H9 (cell line): ENCODE results near the gene TAF3. TPM values are rescaled to one million over a fixed set of nuclear protein-coding genes. Genes with fewer than 3 reads are reported as not detected.

Experiments used
- DNase-seq: peaks from one replicate; pipeline ENCODE4 v3.0.0-alpha.2; 2017
- H2AFZ ChIP-seq: one replicate; pipeline ENCODE4 v1.6.1; 2013; ENCODE audit warnings: mild to moderate bottlenecking, low read length, control low read depth, moderate library complexity
- H2AK5ac ChIP-seq: 2 replicates; pipeline ENCODE4 v1.6.1; 2013; ENCODE audit warnings: low read length, control low read depth, mixed read lengths; ENCODE audit not compliant: insufficient read length
- H2BK120ac ChIP-seq: one replicate; pipeline ENCODE4 v1.6.1; 2013; ENCODE audit warnings: low read depth, mild to moderate bottlenecking, low read length, control low read depth, inconsistent platforms; ENCODE audit not compliant: poor library complexity, severe bottlenecking
- H2BK12ac ChIP-seq: 2 replicates; pipeline ENCODE4 v1.6.1; 2013; ENCODE audit warnings: low read length, control low read depth, mixed read lengths, low read depth; ENCODE audit not compliant: insufficient read length
- H2BK15ac ChIP-seq: 2 replicates; pipeline ENCODE4 v1.6.1; 2013; ENCODE audit warnings: low read depth, low read length, control low read depth
- H2BK20ac ChIP-seq: one replicate; pipeline ENCODE4 v1.6.1; 2013; ENCODE audit warnings: low read depth, mild to moderate bottlenecking, low read length, control low read depth, inconsistent platforms; ENCODE audit not compliant: poor library complexity, severe bottlenecking
- H2BK5ac ChIP-seq: 2 replicates; pipeline ENCODE4 v1.6.1; 2013; ENCODE audit warnings: low read length, control low read depth, mixed read lengths; ENCODE audit not compliant: insufficient read length
- H3K14ac ChIP-seq: 2 replicates; pipeline ENCODE4 v1.6.1; 2013; ENCODE audit warnings: low read length, control low read depth; ENCODE audit not compliant: insufficient read depth
- H3K18ac ChIP-seq: 2 replicates; pipeline ENCODE4 v1.6.1; 2013; ENCODE audit warnings: low read depth, mild to moderate bottlenecking, mixed read lengths, low read length, control low read depth; ENCODE audit not compliant: insufficient read length
- H3K23ac ChIP-seq: 2 replicates; pipeline ENCODE4 v1.6.1; 2013; ENCODE audit warnings: low read length, control low read depth, mixed read lengths, low read depth; ENCODE audit not compliant: insufficient read length
- H3K23me2 ChIP-seq: 2 replicates; pipeline ENCODE4 v1.6.1; 2013; ENCODE audit warnings: low read depth, mild to moderate bottlenecking, mixed read lengths, low read length, control low read depth; ENCODE audit not compliant: insufficient read length, poor library complexity, severe bottlenecking
- H3K27ac ChIP-seq: 2 replicates; pipeline ENCODE4 v1.5.1; 2013; ENCODE audit warnings: low read length, control low read depth, mixed read lengths, low read depth; ENCODE audit not compliant: insufficient read length
- H3K27me3 ChIP-seq: 2 replicates; pipeline ENCODE4 v1.6.1; 2013; ENCODE audit warnings: low read length, control low read depth, inconsistent platforms; ENCODE audit not compliant: insufficient read depth
- H3K4ac ChIP-seq: 2 replicates; pipeline ENCODE4 v1.6.1; 2013; ENCODE audit warnings: low read depth, mild to moderate bottlenecking, control low read depth, inconsistent platforms, low read length, moderate library complexity
- H3K4me1 ChIP-seq: 2 replicates; pipeline ENCODE4 v1.6.1; 2013; ENCODE audit warnings: low read length, control low read depth, inconsistent platforms; ENCODE audit not compliant: insufficient read depth
- H3K4me2 ChIP-seq: 2 replicates; pipeline ENCODE4 v1.6.1; 2013; ENCODE audit warnings: low read length, control low read depth, mixed read lengths; ENCODE audit not compliant: insufficient read length, insufficient read depth
- H3K56ac ChIP-seq: 2 replicates; pipeline ENCODE4 v1.6.1; 2013; ENCODE audit warnings: low read depth, mild to moderate bottlenecking, mixed read lengths, low read length, control low read depth; ENCODE audit not compliant: insufficient read length
- H3K79me1 ChIP-seq: 2 replicates; pipeline ENCODE4 v1.6.1; 2013; ENCODE audit warnings: low read depth, mild to moderate bottlenecking, moderate library complexity, low read length, control low read depth, inconsistent platforms; ENCODE audit not compliant: insufficient read depth, poor library complexity, severe bottlenecking
- H3K79me2 ChIP-seq: 2 replicates; pipeline ENCODE4 v1.6.1; 2013; ENCODE audit warnings: low read length, control low read depth, inconsistent platforms; ENCODE audit not compliant: insufficient read depth
- H3K9ac ChIP-seq: 2 replicates; pipeline ENCODE4 v1.6.1; 2013; ENCODE audit warnings: low read length, control low read depth, mixed read lengths; ENCODE audit not compliant: insufficient read length; ENCODE audit errors: extremely low read depth
- H3K9me3 ChIP-seq: one replicate; pipeline ENCODE4 v1.6.1; 2013; ENCODE audit warnings: low read depth, low read length, inconsistent platforms; ENCODE audit not compliant: control insufficient read depth
- H3T11ph ChIP-seq: one replicate; pipeline ENCODE4 v1.6.1; 2013; ENCODE audit warnings: mild to moderate bottlenecking, low read length, control low read depth, inconsistent platforms
- H4K20me1 ChIP-seq: one replicate; pipeline ENCODE4 v1.6.1; 2013; ENCODE audit not compliant: control insufficient read depth, insufficient read length, insufficient read depth
- H4K5ac ChIP-seq: 2 replicates; pipeline ENCODE4 v1.6.1; 2013; ENCODE audit warnings: low read depth, mild to moderate bottlenecking, mixed read lengths, low read length, control low read depth; ENCODE audit not compliant: insufficient read length
- H4K8ac ChIP-seq: replicated peaks from 2 replicates; pipeline ENCODE4 v1.6.1; 2013; ENCODE audit warnings: low read length, control low read depth, mixed read lengths, low read depth; ENCODE audit not compliant: insufficient read length
- H4K91ac ChIP-seq: 2 replicates; pipeline ENCODE4 v1.6.1; 2013; ENCODE audit warnings: low read depth, mild to moderate bottlenecking, moderate library complexity, mixed read lengths, low read length, control low read depth; ENCODE audit not compliant: insufficient read length
- H3K27ac Mint-ChIP-seq, 3 experiments: 2 replicates in 2 of 3; 3 replicates in 1 of 3; pipeline ENCODE4 v1.8.0; 2020 to 2021; ENCODE audit warnings: mixed read lengths in 3 of 3, mild to moderate bottlenecking in 1 of 3, moderate library complexity in 1 of 3
- H3K27me3 Mint-ChIP-seq: 2 replicates; pipeline ENCODE4 v1.8.0; 2021; ENCODE audit warnings: low read depth, mild to moderate bottlenecking, moderate library complexity, mixed read lengths
- H3K36me3 Mint-ChIP-seq, 3 experiments: 2 replicates in 2 of 3; 3 replicates in 1 of 3; pipeline ENCODE4 v1.8.0; 2020 to 2021; ENCODE audit warnings: low read depth in 3 of 3, mixed read lengths in 3 of 3; ENCODE audit not compliant: insufficient read depth in 1 of 3
- H3K4me1 Mint-ChIP-seq, 2 experiments: 2 replicates each; pipeline ENCODE4 v1.8.0; 2020; ENCODE audit warnings: mixed read lengths in 2 of 2
- H3K4me3 Mint-ChIP-seq, 2 experiments: 2 replicates in 1 of 2; 3 replicates in 1 of 2; pipeline ENCODE4 v1.8.0; 2020 to 2021; ENCODE audit warnings: mild to moderate bottlenecking in 2 of 2, mixed read lengths in 2 of 2, moderate library complexity in 1 of 2
- H3K9me3 Mint-ChIP-seq, 2 experiments: 2 replicates in 1 of 2; 3 replicates in 1 of 2; pipeline ENCODE4 v1.8.0; 2020; ENCODE audit warnings: mild to moderate bottlenecking in 2 of 2, mixed read lengths in 2 of 2, moderate library complexity in 1 of 2
- CTCF ChIP-seq: fragments of 200-600 bp; sonication (generic); conservative IDR thresholded peaks from 3 replicates; pipeline ENCODE4 v1.8.0; 2021; ENCODE audit warnings: antibody characterized with exemption, mild to moderate bottlenecking
- WGBS: extraction: QIAGEN DNeasy Blood & Tissue Kit; methylation state at CpG from one replicate; pipeline ENCODE4 v1.1.7; 2013; ENCODE audit warnings: missing lambda C conversion rate, low lambda C conversion rate, mixed read lengths; ENCODE audit not compliant: insufficient read length; ENCODE audit errors: extremely low coverage; 5-methylcytosine and 5-hydroxymethylcytosine counted together
- total RNA-seq: library from RNA; stranded (reverse); gene quantifications from 2 replicates; pipeline ENCODE4 v1.2.1, GENCODE V29; 2021

TAF3 gene
- total RNA-seq, 1 experiment from 2014 or later, result 10.2 TPM

GRCh38 chr10:7933757-7934156 is 115.5 kb downstream of the TAF3 start:
- H3K4me3 Mint-ChIP-seq, result no peak overlapping the region
- Histone ChIP-seq H4K8ac (no peak overlapping the region), H2BK20ac (no peak overlapping the region), H3T11ph (no peak overlapping the region), H2BK12ac (no peak overlapping the region), H3K56ac (no peak overlapping the region), H3K79me2 (no peaks in the 10 kb centered on the region), H3K27ac (no peak overlapping the region), H4K5ac (no peak overlapping the region), H3K4me1 (no peaks in the 10 kb centered on the region), H3K79me1 (no peaks in the 10 kb centered on the region), H3K27me3 (no peaks in the 10 kb centered on the region), H3K14ac (no peak overlapping the region), H4K20me1 (no peaks in the 10 kb centered on the region), H3K23me2 (no peaks in the 10 kb centered on the region), H2AK5ac (no peak overlapping the region), H3K9ac (no peak overlapping the region), H3K23ac (no peak overlapping the region), H4K91ac (no peak overlapping the region), H2AFZ (no peak overlapping the region), H2BK15ac (no peak overlapping the region), H2BK120ac (no peak overlapping the region), H3K9me3 (no peaks in the 10 kb centered on the region), H3K4ac (no peak overlapping the region), H2BK5ac (no peak overlapping the region), H3K4me2 (no peak overlapping the region), H3K18ac (no peak overlapping the region)
- WGBS, result no CpG with 5 or more reads among the region's 8 CpGs
- H3K4me1 Mint-ChIP-seq, result peaks cover 4 to 7% of the 10 kb centered on the region in 2 experiments; a peak in 3 of 4 replicates
- H3K36me3 Mint-ChIP-seq, result peaks cover 0 to 3% (median 0%) of the 10 kb centered on the region in 3 experiments; a peak in 2 of 7 replicates
- H3K27ac Mint-ChIP-seq, result no peak overlapping the region
- DNase-seq, result no peak
- H3K9me3 Mint-ChIP-seq, result no peaks in the 10 kb centered on the region
- no peaks in the 10 kb centered on the region for H3K27me3 Mint-ChIP-seq
- no peak for TF ChIP-seq CTCF
